Aorta (tissue), 5 donors: Measurements from ENCODE around the gene FGD1. TPM values are rescaled to one million over a fixed set of nuclear protein-coding genes. Genes with fewer than 3 reads are reported as not detected.
A peak's percentile ranks its signal among the peaks of the same experiment; 100 is the strongest.

Experiments used
- ATAC-seq: fragments of 200-7000 bp; cut with Tn5 transposase; one replicate; pipeline ENCODE4 v1.9.1; 2022; ENCODE audit warnings: moderate library complexity; ENCODE audit not compliant: low FRiP score
- DNase-seq, 2 donors: peaks; one replicate each; pipeline ENCODE4 v3.0.0-alpha.2; 2020
- H3K27ac ChIP-seq, 2 donors: one replicate each; pipeline ENCODE4 v1.5.1; 2013; ENCODE audit warnings: low read length in 2 of 2, mild to moderate bottlenecking in 2 of 2, moderate library complexity in 2 of 2, control low read depth in 1 of 2, inconsistent platforms in 1 of 2, low read depth in 1 of 2
- H3K27me3 ChIP-seq, 2 donors: one replicate each; pipeline ENCODE4 v1.6.1; 2013; ENCODE audit warnings: control low read depth in 1 of 2, low read length in 1 of 2, mild to moderate bottlenecking in 1 of 2, moderate library complexity in 1 of 2; ENCODE audit not compliant: insufficient read depth in 2 of 2, control insufficient read depth in 1 of 2
- H3K36me3 ChIP-seq, 2 donors: one replicate each; pipeline ENCODE4 v1.6.1; 2013; ENCODE audit warnings: control low read depth in 1 of 2, low read length in 1 of 2, mild to moderate bottlenecking in 1 of 2; ENCODE audit not compliant: insufficient read depth in 2 of 2, control insufficient read depth in 1 of 2
- H3K4me1 ChIP-seq, 2 donors: one replicate each; pipeline ENCODE4 v1.6.1; 2013; ENCODE audit warnings: low read length in 2 of 2, control low read depth in 1 of 2, mild to moderate bottlenecking in 1 of 2, moderate library complexity in 1 of 2; ENCODE audit not compliant: insufficient read depth in 2 of 2, control insufficient read depth in 1 of 2
- H3K4me3 ChIP-seq, 2 donors: one replicate each; pipeline ENCODE4 v1.5.1; 2013; ENCODE audit warnings: low read length in 2 of 2, control low read depth in 1 of 2, mild to moderate bottlenecking in 1 of 2
- H3K9me3 ChIP-seq: one replicate; pipeline ENCODE4 v1.6.1; 2013; ENCODE audit warnings: mild to moderate bottlenecking, low read length; ENCODE audit not compliant: control insufficient read depth
- WGBS, 2 donors: extraction: QIAGEN DNeasy Blood & Tissue Kit; methylation state at CpG; one replicate each; pipeline ENCODE4 v1.1.7; 2013; 5-methylcytosine and 5-hydroxymethylcytosine counted together
- intact Hi-C, 2 donors: fragments of 100-400 bp; cut with DNase I; formaldehyde crosslinking; loops; one replicate each; pipeline versions ENCODE4 v1.14.2 to v1.15.0; 2022
- polyA plus RNA-seq, 2 donors: library from polyadenylated mRNA; stranded (reverse); fragments of 200-250 nt; gene quantifications; one replicate each; pipeline ENCODE4 v1.2.3, GENCODE V29; 2013
- total RNA-seq, 2 donors: library from RNA; stranded (reverse); fragmentation: NEBNext Ultra II Directional; extraction: Animal tissue kit (Norgen Biotek cat#: 25700); gene quantifications; one replicate each; pipeline ENCODE4 v1.2.1, GENCODE V29; 2021
- donor health status: healthy with polysubstance abuse.
- donor health status: Bipolar disorder and iron deficiency.
- donor health status: DM: no; HTN: no; CAD: no.
- donor health status: DM: no; HTN: no; CAD: no.
- donor health status: DM: yes; HTN: yes; CAD: no.

The FGD1 gene
- total and polyA plus RNA-seq, 4 donors: 1.0 to 12.5 (median 6.5) TPM

DNA sequence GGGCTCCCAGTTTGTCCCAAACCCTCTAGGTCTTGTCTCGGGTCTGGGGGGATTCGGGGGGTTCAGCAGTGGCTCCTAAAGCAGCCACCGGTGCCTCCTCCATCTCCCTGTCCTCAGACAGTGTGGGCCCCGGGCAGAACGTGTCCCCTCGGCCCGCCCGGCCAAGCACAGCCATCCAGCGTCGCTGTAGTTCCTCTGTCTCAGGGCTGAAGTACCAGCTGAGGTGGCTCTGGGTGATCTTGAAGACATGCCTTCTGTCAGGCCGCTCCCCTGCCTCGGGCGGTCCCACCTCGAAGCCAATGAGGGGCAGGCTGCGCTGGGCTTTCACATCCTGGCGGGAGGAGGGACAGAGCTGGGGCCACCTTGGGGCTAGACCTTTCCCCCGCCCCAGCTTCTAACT lies 50.0 kb downstream of the FGD1 start:
- Histone ChIP-seq H3K36me3 (peaks cover 0 to 5% of the 10 kb centered on the region in 2 donors), H3K27ac (no peak overlapping the region), H3K4me3 (no peak overlapping the region), H3K4me1 (no peaks in the 10 kb centered on the region), H3K9me3 (no peaks in the 10 kb centered on the region), H3K27me3 (no peaks in the 10 kb centered on the region)
- intact Hi-C loops: loop anchor here in 1 of 2 donors (10.0 kb wide), 2 partner anchors 89 to 401 kb away; partner anchors contain the start of genes GNL3L and PHF8
- 64 to 71% methylated on average over 17 of the region's 17 CpGs for WGBS, 2 donors
- ATAC-seq (peak; percentile 17), DNase-seq (no peak)

DNA sequence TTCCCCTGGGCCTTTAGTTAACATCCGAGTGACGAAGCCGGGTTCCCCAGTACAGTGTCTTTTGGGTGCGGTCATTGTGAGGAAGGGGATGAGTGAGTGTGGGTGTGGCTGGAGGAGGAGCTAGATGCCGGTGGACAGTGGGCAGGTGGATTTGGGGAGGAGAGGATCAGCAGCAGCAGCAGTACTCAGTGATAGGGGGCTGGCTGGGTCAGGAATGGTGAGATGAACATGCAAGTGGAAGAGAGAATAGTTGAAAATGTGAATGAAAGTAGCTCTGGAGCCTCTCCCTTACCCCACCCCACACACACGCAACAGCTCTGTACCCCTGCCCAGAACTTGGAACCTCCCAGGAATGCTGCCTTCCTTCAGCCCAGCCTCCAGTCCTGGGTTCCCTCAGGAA lies 51.3 kb downstream of the FGD1 start:
- no peaks in the 10 kb centered on the region for H3K27me3 ChIP-seq
- H3K36me3 ChIP-seq: peaks cover 0 to 5% of the 10 kb centered on the region in 2 donors
- intact Hi-C loops: loop anchor here in 1 of 2 donors (10.0 kb wide), 2 partner anchors 90 to 400 kb away; partner anchors contain the start of genes GNL3L and PHF8
- no peak overlapping the region for H3K4me3 ChIP-seq
- DNase-seq (no peak), ATAC-seq (no peak)
- 70 to 75% methylated on average over 6 of the region's 6 CpGs for WGBS, 2 donors
- H3K9me3 ChIP-seq: no peaks in the 10 kb centered on the region
- no peaks in the 10 kb centered on the region for H3K4me1 ChIP-seq
- H3K27ac ChIP-seq: no peak overlapping the region

DNA sequence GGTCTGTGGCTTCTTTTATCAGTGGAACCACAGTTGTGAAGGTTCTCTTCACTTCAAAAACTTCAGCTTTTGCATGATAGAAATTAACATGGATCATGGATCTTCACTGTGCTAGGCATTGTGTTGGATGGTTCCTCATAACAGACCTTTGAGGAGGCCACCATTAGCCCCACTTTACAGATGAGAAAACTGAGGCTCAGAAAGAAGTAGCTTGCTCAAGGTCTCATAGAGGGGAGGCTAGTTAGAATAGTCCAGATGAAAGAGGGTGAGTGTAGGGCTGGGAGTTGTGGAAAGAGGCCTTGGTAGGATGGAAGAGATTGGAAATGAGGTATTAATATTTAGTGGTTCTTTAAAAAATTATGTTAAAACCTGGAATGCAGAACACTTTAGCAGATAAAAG lies 53.2 kb downstream of the FGD1 start:
- ATAC-seq (no peak), DNase-seq (no peak)
- H3K9me3 ChIP-seq: no peaks in the 10 kb centered on the region
- no peaks in the 10 kb centered on the region for H3K27me3 ChIP-seq
- H3K4me1 ChIP-seq: no peaks in the 10 kb centered on the region
- intact Hi-C loops: loop anchor here in 1 of 2 donors (10.0 kb wide), 2 partner anchors 92 to 398 kb away; partner anchors contain the start of genes GNL3L and PHF8
- no peak overlapping the region for H3K4me3 ChIP-seq
- no peak overlapping the region for H3K27ac ChIP-seq
- H3K36me3 ChIP-seq: peaks cover 0 to 5% of the 10 kb centered on the region in 2 donors

GRCh38 chrX:54439960-54440871 lies 55.8 kb downstream of the FGD1 start, which contains the start of gene TSR2:
TSR2 (plus strand) TSS chrX:54440404; CDS start chrX:54440422, 18 bp downstream.
- Histone ChIP-seq H3K4me1 (no peaks in the 10 kb centered on the region), H3K4me3 (peak within 1 kb of the TSS; percentile 65 to 79), H3K9me3 (no peaks in the 10 kb centered on the region), H3K27me3 (no peaks in the 10 kb centered on the region), H3K27ac (no peak within 1 kb of the TSS), H3K36me3 (peaks cover 0 to 5% of the 10 kb centered on the region in 2 donors)
- DNase-seq (peak; percentile 86 to 90), ATAC-seq (peak; percentile 95)
- 1 to 26% methylated on average over 40 of the region's 40 CpGs for whole genome bisulfite sequencing, 2 donors
- intact Hi-C loops: loop anchor here in 1 of 2 donors (10.0 kb wide), 2 partner anchors 95 to 395 kb away; partner anchors contain the start of genes GNL3L and PHF8

- intact Hi-C loops: no loop called here
- no peaks in the 10 kb centered on the region for H3K27me3 ChIP-seq
- no peak for DNase-seq
- no peaks in the 10 kb centered on the region for H3K9me3 ChIP-seq
- H3K36me3 ChIP-seq: no peaks in the 10 kb centered on the region
- no peak overlapping the region for H3K27ac ChIP-seq
- ATAC-seq: no peak
- WGBS, 2 donors: 49 to 83% methylated on average over 2 of the region's 2 CpGs
- no peaks in the 10 kb centered on the region for H3K4me1 ChIP-seq
- no peak overlapping the region for H3K4me3 ChIP-seq
These were observed 60.9 kb downstream of the FGD1 start for GRCh38 chrX:54435121-54435520.

DNA sequence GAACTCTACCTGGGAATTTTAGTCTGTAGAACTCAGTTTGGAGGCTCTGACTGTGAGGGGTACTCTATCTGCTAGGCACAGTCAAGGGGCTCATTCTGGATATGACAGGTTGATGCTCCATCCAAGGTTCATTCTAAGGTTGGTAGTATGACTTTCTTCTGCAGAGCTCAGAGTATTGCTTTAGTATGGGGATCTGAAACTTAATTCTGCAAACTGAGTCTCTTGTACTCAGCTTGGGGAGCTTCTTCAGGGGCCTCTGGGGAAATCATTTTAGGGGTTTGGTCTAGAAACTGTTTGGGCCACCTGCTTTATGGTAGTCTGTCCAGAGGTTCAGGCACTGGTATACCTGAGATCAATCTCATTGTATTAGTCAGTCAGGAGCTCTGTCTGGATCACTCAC lies 65.5 kb downstream of the FGD1 start:
- no peak overlapping the region for H3K4me3 ChIP-seq
- no peaks in the 10 kb centered on the region for H3K36me3 ChIP-seq
- no peaks in the 10 kb centered on the region for H3K9me3 ChIP-seq
- no peak for ATAC-seq
- no peak for DNase-seq
- H3K27ac ChIP-seq: no peak overlapping the region
- H3K4me1 ChIP-seq: no peaks in the 10 kb centered on the region
- H3K27me3 ChIP-seq: no peaks in the 10 kb centered on the region
- intact Hi-C loops: no loop called here

DNA sequence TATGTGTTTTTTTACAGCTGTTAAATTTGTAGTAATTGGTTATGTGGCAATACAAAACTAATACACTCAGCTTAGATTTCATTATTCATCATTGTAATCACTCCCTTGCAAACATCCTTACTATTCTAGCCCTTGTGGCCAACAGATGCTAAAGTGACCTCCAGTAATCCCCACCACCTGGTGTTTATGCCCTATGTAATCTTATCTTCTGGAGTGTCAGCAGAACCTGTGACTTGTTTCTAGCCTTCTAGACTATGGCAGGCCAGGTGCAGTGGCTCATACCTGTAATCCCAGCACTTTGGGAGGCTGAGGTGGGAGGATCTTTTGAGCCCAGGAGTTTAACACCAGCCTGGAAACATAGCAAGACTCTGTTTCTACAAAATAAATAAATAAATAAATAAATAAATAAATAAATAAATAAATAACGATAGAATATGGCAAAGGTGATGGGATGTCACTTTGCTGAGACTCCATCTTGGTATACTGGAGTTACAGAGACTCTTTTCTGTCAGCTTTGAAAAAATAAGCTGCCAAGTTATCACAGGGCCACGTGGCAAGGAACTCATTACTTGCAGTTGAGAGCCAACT lies 68.1 kb downstream of the FGD1 start:
- H3K4me3 ChIP-seq: no peak overlapping the region
- H3K27me3 ChIP-seq: no peaks in the 10 kb centered on the region
- no peak overlapping the region for H3K27ac ChIP-seq
- H3K9me3 ChIP-seq: no peaks in the 10 kb centered on the region
- WGBS, 2 donors: 46 to 78% methylated on average over 2 of the region's 2 CpGs
- H3K36me3 ChIP-seq: no peaks in the 10 kb centered on the region
- ATAC-seq (no peak), DNase-seq (no peak)
- H3K4me1 ChIP-seq: no peaks in the 10 kb centered on the region
- intact Hi-C loops: no loop called here

GRCh38 chrX:54423161-54423888 lies 72.7 kb downstream of the FGD1 start:
- ATAC-seq: no peak
- no peak overlapping the region for H3K27ac ChIP-seq
- no peaks in the 10 kb centered on the region for H3K27me3 ChIP-seq
- no peaks in the 10 kb centered on the region for H3K9me3 ChIP-seq
- no peaks in the 10 kb centered on the region for H3K4me1 ChIP-seq
- no peak overlapping the region for H3K4me3 ChIP-seq
- intact Hi-C loops: no loop called here
- WGBS, 2 donors: 40 to 41% methylated on average over 14 of the region's 14 CpGs
- no peak for DNase-seq
- no peaks in the 10 kb centered on the region for H3K36me3 ChIP-seq
